GM12892 (cell line): ENCODE measurements around the gene PDE8B.

Experiments used
- POLR2A ChIP-seq: IDR thresholded peaks from 2 replicates; pipeline ENCODE4 v1.6.1; 2011; ENCODE audit warnings: low read depth, low read length, control low read depth
- POLR2AphosphoS5 ChIP-seq: IDR thresholded peaks from 2 replicates; pipeline ENCODE4 v1.6.1; 2011; ENCODE audit warnings: low read depth, low read length, control low read depth
- TAF1 ChIP-seq: IDR thresholded peaks from 2 replicates; pipeline ENCODE4 v1.6.1; 2011; ENCODE audit warnings: low read depth, mild to moderate bottlenecking, control low read depth, low read length, borderline replicate concordance

DNA sequence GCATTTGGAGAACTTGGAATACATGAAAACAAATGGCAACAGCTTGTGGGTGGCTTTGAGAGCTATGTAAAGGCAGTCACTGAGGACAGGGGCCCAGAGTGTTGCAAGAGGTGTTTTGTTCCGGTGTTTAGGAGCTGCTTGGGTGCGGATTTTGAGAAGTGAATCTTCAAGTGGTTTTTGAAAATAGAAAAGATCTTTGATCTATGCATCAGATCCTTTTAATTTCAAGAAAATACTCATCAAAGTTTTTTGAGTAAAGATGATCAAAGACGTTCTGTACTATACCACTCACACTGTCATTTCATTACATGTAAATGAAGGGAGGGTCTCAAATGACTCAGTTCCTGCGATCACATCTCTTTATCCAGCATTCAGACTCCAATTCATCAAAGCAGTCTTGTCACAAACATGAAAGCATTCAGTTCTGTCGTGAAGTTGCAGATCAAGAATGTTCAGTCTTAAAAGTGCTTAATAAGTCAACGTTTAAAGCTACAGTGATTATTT is 169.1 kb downstream of the PDE8B start:
- TF ChIP-seq TAF1 (no peak), POLR2AphosphoS5 (no peak), POLR2A (no peak)
